HepG2 (cell line): Measurements from ENCODE around the gene PGC. TPM values are rescaled to one million over a fixed set of nuclear protein-coding genes. Genes with fewer than 3 reads are reported as not detected.

Experiments used
- ARNT ChIP-seq: fragments of 450-650 bp; IDR thresholded peaks from 2 replicates; pipeline ENCODE4 v1.6.1; 2017
- DR1 ChIP-seq: sonication (generic); formaldehyde crosslinking; IDR thresholded peaks from 2 replicates; pipeline ENCODE4 v1.8.0; 2021; ENCODE audit warnings: mild to moderate bottlenecking, missing genetic modification reagents, inconsistent platforms
- HDAC6 ChIP-seq: fragments of 200-600 bp; sonication (generic); IDR thresholded peaks from 2 replicates; pipeline ENCODE4 v1.7.0; 2017; ENCODE audit warnings: mild to moderate bottlenecking, antibody characterized with exemption, low read length, low read depth
- MEF2D ChIP-seq: sonication (generic); formaldehyde crosslinking; IDR thresholded peaks from 2 replicates; pipeline ENCODE4 v1.5.1; 2020; ENCODE audit warnings: mild to moderate bottlenecking, missing genetic modification reagents
- MTF2 ChIP-seq: sonication (generic); formaldehyde crosslinking; IDR thresholded peaks from 2 replicates; pipeline ENCODE4 v1.5.0; 2020; ENCODE audit warnings: missing genetic modification reagents, borderline replicate concordance
- SNRNP70 ChIP-seq: fragments of 200-400 bp; formaldehyde crosslinking; IDR thresholded peaks from 2 replicates; pipeline ENCODE4 v1.6.1; 2017; ENCODE audit warnings: mild to moderate bottlenecking, low read depth, low read length, moderate library complexity
- U2AF1 ChIP-seq: fragments of 200-400 bp; formaldehyde crosslinking; optimal IDR thresholded peaks from 2 replicates; pipeline ENCODE3; 2017; ENCODE audit warnings: mild to moderate bottlenecking, low read depth, low read length
- ZFP36L1 ChIP-seq: sonication (generic); formaldehyde crosslinking; IDR thresholded peaks from 2 replicates; pipeline ENCODE4 v1.8.0; 2022; ENCODE audit warnings: mild to moderate bottlenecking, missing genetic modification reagents, moderate library complexity
- ZNF446 ChIP-seq: sonication (generic); formaldehyde crosslinking; IDR thresholded peaks from 2 replicates; pipeline ENCODE4 v1.5.0; 2020; ENCODE audit warnings: mild to moderate bottlenecking, missing genetic modification reagents
- ZNF563 ChIP-seq: sonication (generic); formaldehyde crosslinking; IDR thresholded peaks from 2 replicates; pipeline ENCODE4 v1.8.0; 2022; ENCODE audit warnings: mild to moderate bottlenecking, moderate library complexity, missing genetic modification reagents
- ZNF570 ChIP-seq: sonication (generic); formaldehyde crosslinking; IDR thresholded peaks from 2 replicates; pipeline ENCODE4 v1.4.0; 2020; ENCODE audit warnings: mild to moderate bottlenecking, missing genetic modification reagents, borderline replicate concordance
- ZNF709 ChIP-seq: sonication (generic); formaldehyde crosslinking; IDR thresholded peaks from 2 replicates; pipeline ENCODE4 v1.5.0; 2020; ENCODE audit warnings: mild to moderate bottlenecking, missing genetic modification reagents
- ZSCAN20 ChIP-seq: sonication (generic); formaldehyde crosslinking; IDR thresholded peaks from 2 replicates; pipeline ENCODE4 v1.4.0; 2020; ENCODE audit warnings: missing genetic modification reagents, mild to moderate bottlenecking, borderline replicate concordance
- polyA plus RNA-seq, 8 experiments: library from polyadenylated mRNA; depleted of rRNA in 3 of 8; stranded (reverse) in 7 of 8; unstranded in 1 of 8; fragments of >200 nt; fragmentation: Illumina TruSeq in 4 of 8; extraction: Trizol in 4 of 8; gene quantifications; 2 replicates each; pipeline versions ENCODE4 v1.2.1 to v1.2.3, GENCODE V29; 2011 to 2016; ENCODE audit warnings: low read depth in 4 of 8, missing spikeins in 1 of 8, mixed read lengths in 1 of 8; ENCODE audit not compliant: insufficient read depth in 1 of 8
- total RNA-seq, 5 experiments: library from RNA; depleted of rRNA; stranded (reverse); fragments of >200 nt; fragmentation: Illumina TruSeq; extraction: Trizol; gene quantifications; 2 replicates each; pipeline ENCODE4 v1.2.3, GENCODE V29; 2016; ENCODE audit warnings: low read depth in 1 of 5
- TF ChIP-seq, protein P1 (sequence below): sonication (generic); formaldehyde crosslinking; IDR thresholded peaks from 2 replicates; pipeline ENCODE4 v1.4.0; 2020; ENCODE audit warnings: mild to moderate bottlenecking, missing genetic modification reagents
- TF ChIP-seq, protein P2 (sequence below): sonication (generic); formaldehyde crosslinking; IDR thresholded peaks from 2 replicates; pipeline ENCODE4 v1.5.1; 2020; ENCODE audit warnings: missing genetic modification reagents, mild to moderate bottlenecking, borderline replicate concordance
- TF ChIP-seq, protein P3 (sequence below): sonication (generic); formaldehyde crosslinking; IDR thresholded peaks from 2 replicates; pipeline ENCODE4 v1.4.0; 2020; ENCODE audit warnings: mild to moderate bottlenecking, missing genetic modification reagents
- TF ChIP-seq, protein P4 (sequence below): sonication (generic); formaldehyde crosslinking; IDR thresholded peaks from 2 replicates; pipeline ENCODE4 v1.5.0; 2020; ENCODE audit warnings: mild to moderate bottlenecking, missing genetic modification reagents
- TF ChIP-seq, protein P5 (sequence below): sonication (generic); formaldehyde crosslinking; IDR thresholded peaks from 2 replicates; pipeline ENCODE4 v1.8.0; 2022; ENCODE audit warnings: missing genetic modification reagents, mild to moderate bottlenecking, borderline replicate concordance
- TF ChIP-seq, protein P6 (sequence below): IDR thresholded peaks from 2 replicates; pipeline ENCODE4 v1.6.1; 2016; ENCODE audit warnings: missing biosample characterization, missing genetic modification reagents, low read depth
- TF ChIP-seq, protein P7 (sequence below): sonication (generic); formaldehyde crosslinking; IDR thresholded peaks from 2 replicates; pipeline ENCODE4 v1.4.0; 2020; ENCODE audit warnings: mild to moderate bottlenecking, missing genetic modification reagents

PGC gene
- total and polyA plus RNA-seq, 2 of the 13 experiments (the other 11 are each of a cell fraction or from before 2014, with no cell fraction given) = 426 to 502 TPM

DNA sequence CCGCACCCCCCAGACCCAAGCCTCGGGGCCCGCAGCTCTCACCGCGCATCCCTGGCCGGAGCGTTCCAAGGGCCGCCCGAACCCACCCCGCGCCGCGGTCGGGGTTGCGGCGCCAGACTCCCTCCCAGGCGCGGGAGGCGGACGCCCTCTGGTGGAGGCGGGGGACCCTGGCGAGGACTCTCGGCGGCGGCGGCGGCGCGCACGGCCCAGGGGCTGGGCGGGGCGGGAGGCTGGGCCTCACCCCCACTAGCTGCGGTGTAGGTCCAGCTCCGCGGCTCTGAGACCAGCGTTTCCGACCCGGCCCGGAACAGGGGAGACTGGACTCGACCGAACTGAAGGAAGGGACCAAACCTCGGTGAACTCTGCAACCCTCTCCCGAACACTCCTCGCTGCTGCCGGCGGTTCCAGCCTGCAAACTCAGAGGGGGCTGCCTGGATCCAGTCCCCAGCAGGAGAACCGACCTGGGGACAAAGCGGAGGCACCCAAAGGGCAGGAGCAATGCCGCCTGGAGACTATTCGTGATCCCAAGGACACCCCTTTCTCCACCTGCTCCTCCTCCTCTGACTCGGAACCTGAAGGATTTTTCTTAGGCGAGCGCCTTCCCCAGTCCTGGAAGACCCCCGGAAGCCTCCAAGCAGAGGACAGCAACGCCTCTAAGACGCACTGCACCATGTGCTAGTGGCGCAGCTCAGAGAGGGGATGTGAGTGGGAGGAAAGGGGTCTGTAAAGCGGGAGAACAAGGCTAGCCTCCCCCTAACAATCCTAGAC is 39.4 kb upstream of the PGC start (continued):
- TF ChIP-seq U2AF1 (peak; percentile 53), DR1 (CRISPR knock-in tag) (peak; percentile 44; the same call in 1 of the 2 replicates), ZNF563 (CRISPR knock-in tag) (peak; percentile 71; the same call in 1 of the 2 replicates), SNRNP70 (no peak), MEF2D (CRISPR knock-in tag) (0 out of 2 replicates have a peak, but pooled peaks have one; percentile 30), ZNF570 (CRISPR knock-in tag) (no peak; the same call in 1 of the 2 replicates), ZNF709 (CRISPR knock-in tag) (peak; percentile 44), ARNT (no peak), ZFP36L1 (CRISPR knock-in tag) (no peak), MTF2 (CRISPR knock-in tag) (no peak; the same call in 1 of the 2 replicates), ZSCAN20 (peak; percentile 86), ZNF446 (CRISPR knock-in tag) (peak; percentile 83), HDAC6 (no peak)
- TF ChIP-seq, protein P1, sequence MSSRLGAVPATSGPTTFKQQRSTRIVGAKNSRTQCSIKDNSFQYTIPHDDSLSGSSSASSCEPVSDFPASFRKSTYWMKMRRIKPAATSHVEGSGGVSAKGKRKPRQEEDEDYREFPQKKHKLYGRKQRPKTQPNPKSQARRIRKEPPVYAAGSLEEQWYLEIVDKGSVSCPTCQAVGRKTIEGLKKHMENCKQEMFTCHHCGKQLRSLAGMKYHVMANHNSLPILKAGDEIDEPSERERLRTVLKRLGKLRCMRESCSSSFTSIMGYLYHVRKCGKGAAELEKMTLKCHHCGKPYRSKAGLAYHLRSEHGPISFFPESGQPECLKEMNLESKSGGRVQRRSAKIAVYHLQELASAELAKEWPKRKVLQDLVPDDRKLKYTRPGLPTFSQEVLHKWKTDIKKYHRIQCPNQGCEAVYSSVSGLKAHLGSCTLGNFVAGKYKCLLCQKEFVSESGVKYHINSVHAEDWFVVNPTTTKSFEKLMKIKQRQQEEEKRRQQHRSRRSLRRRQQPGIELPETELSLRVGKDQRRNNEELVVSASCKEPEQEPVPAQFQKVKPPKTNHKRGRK (CRISPR knock-in tag) = 0 out of 2 replicates have a peak, but pooled peaks have one; percentile 10
- TF ChIP-seq, protein P2, sequence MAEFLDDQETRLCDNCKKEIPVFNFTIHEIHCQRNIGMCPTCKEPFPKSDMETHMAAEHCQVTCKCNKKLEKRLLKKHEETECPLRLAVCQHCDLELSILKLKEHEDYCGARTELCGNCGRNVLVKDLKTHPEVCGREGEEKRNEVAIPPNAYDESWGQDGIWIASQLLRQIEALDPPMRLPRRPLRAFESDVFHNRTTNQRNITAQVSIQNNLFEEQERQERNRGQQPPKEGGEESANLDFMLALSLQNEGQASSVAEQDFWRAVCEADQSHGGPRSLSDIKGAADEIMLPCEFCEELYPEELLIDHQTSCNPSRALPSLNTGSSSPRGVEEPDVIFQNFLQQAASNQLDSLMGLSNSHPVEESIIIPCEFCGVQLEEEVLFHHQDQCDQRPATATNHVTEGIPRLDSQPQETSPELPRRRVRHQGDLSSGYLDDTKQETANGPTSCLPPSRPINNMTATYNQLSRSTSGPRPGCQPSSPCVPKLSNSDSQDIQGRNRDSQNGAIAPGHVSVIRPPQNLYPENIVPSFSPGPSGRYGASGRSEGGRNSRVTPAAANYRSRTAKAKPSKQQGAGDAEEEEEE (CRISPR knock-in tag) = no peak
- TF ChIP-seq, protein P3, sequence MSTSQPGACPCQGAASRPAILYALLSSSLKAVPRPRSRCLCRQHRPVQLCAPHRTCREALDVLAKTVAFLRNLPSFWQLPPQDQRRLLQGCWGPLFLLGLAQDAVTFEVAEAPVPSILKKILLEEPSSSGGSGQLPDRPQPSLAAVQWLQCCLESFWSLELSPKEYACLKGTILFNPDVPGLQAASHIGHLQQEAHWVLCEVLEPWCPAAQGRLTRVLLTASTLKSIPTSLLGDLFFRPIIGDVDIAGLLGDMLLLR (CRISPR knock-in tag) = peak; percentile 78; the same call in 1 of the 2 replicates
- TF ChIP-seq, protein P4, sequence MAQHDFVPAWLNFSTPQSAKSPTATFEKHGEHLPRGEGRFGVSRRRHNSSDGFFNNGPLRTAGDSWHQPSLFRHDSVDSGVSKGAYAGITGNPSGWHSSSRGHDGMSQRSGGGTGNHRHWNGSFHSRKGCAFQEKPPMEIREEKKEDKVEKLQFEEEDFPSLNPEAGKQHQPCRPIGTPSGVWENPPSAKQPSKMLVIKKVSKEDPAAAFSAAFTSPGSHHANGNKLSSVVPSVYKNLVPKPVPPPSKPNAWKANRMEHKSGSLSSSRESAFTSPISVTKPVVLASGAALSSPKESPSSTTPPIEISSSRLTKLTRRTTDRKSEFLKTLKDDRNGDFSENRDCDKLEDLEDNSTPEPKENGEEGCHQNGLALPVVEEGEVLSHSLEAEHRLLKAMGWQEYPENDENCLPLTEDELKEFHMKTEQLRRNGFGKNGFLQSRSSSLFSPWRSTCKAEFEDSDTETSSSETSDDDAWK (CRISPR knock-in tag) = no peak
- TF ChIP-seq, protein P5, sequence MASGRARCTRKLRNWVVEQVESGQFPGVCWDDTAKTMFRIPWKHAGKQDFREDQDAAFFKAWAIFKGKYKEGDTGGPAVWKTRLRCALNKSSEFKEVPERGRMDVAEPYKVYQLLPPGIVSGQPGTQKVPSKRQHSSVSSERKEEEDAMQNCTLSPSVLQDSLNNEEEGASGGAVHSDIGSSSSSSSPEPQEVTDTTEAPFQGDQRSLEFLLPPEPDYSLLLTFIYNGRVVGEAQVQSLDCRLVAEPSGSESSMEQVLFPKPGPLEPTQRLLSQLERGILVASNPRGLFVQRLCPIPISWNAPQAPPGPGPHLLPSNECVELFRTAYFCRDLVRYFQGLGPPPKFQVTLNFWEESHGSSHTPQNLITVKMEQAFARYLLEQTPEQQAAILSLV (CRISPR knock-in tag) = peak; percentile 68; the same call in 1 of the 2 replicates
- TF ChIP-seq, protein P6, sequence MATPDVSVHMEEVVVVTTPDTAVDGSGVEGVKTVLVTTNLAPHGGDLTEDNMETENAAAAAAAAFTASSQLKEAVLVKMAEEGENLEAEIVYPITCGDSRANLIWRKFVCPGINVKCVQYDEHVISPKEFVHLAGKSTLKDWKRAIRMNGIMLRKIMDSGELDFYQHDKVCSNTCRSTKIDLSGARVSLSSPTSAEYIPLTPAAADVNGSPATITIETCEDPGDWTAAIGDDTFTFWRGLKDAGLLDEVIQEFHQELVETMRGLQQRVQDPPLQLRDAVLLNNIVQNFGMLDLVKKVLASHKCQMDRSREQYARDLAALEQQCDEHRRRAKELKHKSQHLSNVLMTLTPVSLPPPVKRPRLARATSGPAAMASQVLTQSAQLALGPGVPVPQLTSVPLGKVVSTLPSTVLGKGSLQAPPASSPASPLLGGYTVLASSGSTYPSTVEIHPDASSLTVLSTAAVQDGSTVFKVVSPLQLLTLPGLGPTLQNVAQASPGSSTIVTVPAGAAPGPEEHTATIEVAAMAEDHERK (CRISPR knock-in tag) = 0 out of 2 replicates have a peak, but pooled peaks have one; percentile 44
- TF ChIP-seq, protein P7, sequence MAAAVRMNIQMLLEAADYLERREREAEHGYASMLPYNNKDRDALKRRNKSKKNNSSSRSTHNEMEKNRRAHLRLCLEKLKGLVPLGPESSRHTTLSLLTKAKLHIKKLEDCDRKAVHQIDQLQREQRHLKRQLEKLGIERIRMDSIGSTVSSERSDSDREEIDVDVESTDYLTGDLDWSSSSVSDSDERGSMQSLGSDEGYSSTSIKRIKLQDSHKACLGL (CRISPR knock-in tag) = no peak; the same call in 1 of the 2 replicates
